DMS79 (cell line): ENCODE measurements around the gene FBXL2.
"Not testable (repeated sequence)": the region's sequence is repeated elsewhere in the genome, so short reads cannot be mapped to it uniquely, and the experiment has no call there.

Experiments used
- DNase-seq: peaks from one replicate; lab custom pipeline; 2025; lab: John Stamatoyannopoulos, UW

The FBXL2 gene

DNA sequence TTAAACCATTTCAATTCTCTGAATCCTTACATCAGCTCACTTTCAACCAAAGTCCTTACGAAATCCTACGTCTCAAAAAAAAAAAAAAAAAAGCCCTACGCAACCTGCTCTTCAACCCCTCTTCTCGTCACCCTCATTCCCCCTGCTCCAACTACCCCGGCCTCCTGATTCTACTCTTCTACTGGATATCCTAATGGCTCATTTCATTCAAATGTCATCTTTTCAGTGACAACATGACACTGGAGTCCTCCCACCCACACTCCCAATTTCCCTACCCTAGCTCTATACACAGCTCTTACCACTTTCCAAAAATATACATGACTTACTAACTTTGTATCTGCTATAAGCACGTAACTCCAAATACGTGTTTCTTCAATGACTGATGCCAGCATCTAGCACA lies 151.5 kb downstream of the FBXL2 start:
- no peak for DNase-seq

DNA sequence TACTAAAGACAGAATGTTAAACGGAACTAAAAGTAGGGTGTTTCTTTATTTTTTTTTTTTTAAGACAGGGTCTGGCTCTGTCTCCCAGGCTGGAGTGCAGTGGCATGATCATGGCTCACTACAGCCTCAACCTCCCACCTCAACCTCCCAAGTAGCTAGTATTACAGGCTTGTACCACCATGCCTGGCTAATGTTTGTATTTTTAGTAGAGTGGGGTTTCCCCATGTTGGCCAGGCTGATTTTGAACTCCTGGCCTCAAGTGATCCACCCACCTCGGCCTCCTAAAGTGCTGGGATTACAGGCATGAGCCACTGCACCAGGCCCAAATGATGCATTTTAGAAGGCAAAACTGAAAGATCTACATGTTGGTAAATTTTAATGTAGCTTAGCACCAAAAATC lies 152.1 kb downstream of the FBXL2 start:
- not testable (repeated sequence) for DNase-seq

- no peak for DNase-seq
These were observed 152.8 kb downstream of the FBXL2 start for GRCh38 chr3:33430061-33430460.

- no peak for DNase-seq
These were observed 153.3 kb downstream of the FBXL2 start for GRCh38 chr3:33430571-33430970.

DNA sequence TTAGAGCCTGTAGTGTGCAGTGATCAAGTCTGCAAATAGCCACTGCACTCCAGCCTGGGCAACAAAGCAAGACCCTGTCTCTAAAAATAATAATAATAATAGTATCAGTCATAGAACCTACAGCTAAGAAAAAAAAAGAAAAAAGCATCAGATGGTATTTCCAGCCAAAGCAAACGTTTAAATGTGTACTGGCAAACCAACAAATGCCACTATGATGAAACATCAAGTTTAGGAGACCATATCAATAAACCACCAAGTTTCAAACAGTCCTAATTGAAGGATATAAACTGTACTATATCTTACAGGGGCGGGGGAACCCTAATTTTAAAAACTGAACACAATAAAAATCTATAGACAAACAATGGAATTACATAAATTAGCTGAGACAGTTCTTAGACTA lies 156.6 kb downstream of the FBXL2 start:
- no peak for DNase-seq
